Fibroblast of skin of right biceps (primary cell): ENCODE results near the gene BRDT.
A peak's percentile ranks its signal among the peaks of the same experiment; 100 is the strongest.

Experiments used
- DNase-seq: peaks from one replicate; pipeline ENCODE4 v3.0.0-alpha.2; 2013

The BRDT gene

GRCh38 chr1:91949356-91949699, at the start of gene BRDT:
TSS of gene BRDT (plus strand) at chr1:91949401. CDS start at chr1:91962755, 13,354 bp downstream.
- no peak for DNase-seq

GRCh38 chr1:91900562-91900961, 48.6 kb upstream of the BRDT start:
- DNase-seq: peak; percentile 95

- DNase-seq: peak; percentile 37
Observed at GRCh38 chr1:91901231-91901630, 48.0 kb upstream of the BRDT start.

- DNase-seq: peak; percentile 30
Observed at GRCh38 chr1:91912266-91912665, 36.9 kb upstream of the BRDT start.

GRCh38 chr1:91913018-91913417, 36.2 kb upstream of the BRDT start:
- peak; percentile 33 for DNase-seq

GRCh38 chr1:91916046-91916445, 33.2 kb upstream of the BRDT start:
- DNase-seq: no peak

GRCh38 chr1:91916811-91917460, 32.3 kb upstream of the BRDT start:
- no peak for DNase-seq

GRCh38 chr1:91919962-91920361, 29.2 kb upstream of the BRDT start:
- no peak for DNase-seq

GRCh38 chr1:91924146-91924545, 25.1 kb upstream of the BRDT start:
- DNase-seq: peak; percentile 82

- DNase-seq: no peak
Observed at GRCh38 chr1:91925644-91926435, 23.4 kb upstream of the BRDT start.

- DNase-seq: no peak
Observed at GRCh38 chr1:91928026-91928425, 21.2 kb upstream of the BRDT start.

GRCh38 chr1:91929250-91929649, 20.0 kb upstream of the BRDT start:
- DNase-seq: peak; percentile 14

- no peak for DNase-seq
Observed at GRCh38 chr1:91937613-91938012, 11.6 kb upstream of the BRDT start.

- DNase-seq: no peak
Observed at GRCh38 chr1:91940496-91940895, 8.7 kb upstream of the BRDT start.

- DNase-seq: no peak
Observed at GRCh38 chr1:91944087-91944486, 5.1 kb upstream of the BRDT start.

- DNase-seq: no peak
Observed at GRCh38 chr1:91948097-91948496, 1.1 kb upstream of the BRDT start.

- peak; percentile 6 for DNase-seq
Observed at GRCh38 chr1:91948501-91949355, 473 bp upstream of the BRDT start.

GRCh38 chr1:91952187-91952586, 3.0 kb downstream of the BRDT start:
- no peak for DNase-seq

- no peak for DNase-seq
Observed at GRCh38 chr1:91958926-91959325, 9.7 kb downstream of the BRDT start.

- no peak for DNase-seq
Observed at GRCh38 chr1:91968334-91968733, 19.1 kb downstream of the BRDT start.

- no peak for DNase-seq
Observed at GRCh38 chr1:91979383-91979782, 30.2 kb downstream of the BRDT start.

GRCh38 chr1:91980663-91981062, 31.5 kb downstream of the BRDT start:
- DNase-seq: no peak

- DNase-seq: no peak
Observed at GRCh38 chr1:91981996-91982609, 32.9 kb downstream of the BRDT start.
